Activated CD4-positive, alpha-beta T cell treated with anti-CD3 and anti-CD28 coated beads, Interleukin-2, Interleukin-4, amounts not matched to agents 100 ng/mL and 50 ng/mL, durations not matched to agents 16 hours and 8 hours (primary cell): ENCODE data around the gene EN1.

ENCODE experiments used
- DNase-seq: peaks from one replicate; pipeline ENCODE4 v3.0.0-alpha.2; 2020; ENCODE audit warnings: low spot score

Gene EN1

GRCh38 chr2:118817469-118817868 is 30.0 kb downstream of the EN1 start:
- DNase-seq: no peak

GRCh38 chr2:118816669-118817068 is 30.8 kb downstream of the EN1 start:
- no peak for DNase-seq

- no peak for DNase-seq
Observed at GRCh38 chr2:118815731-118816130, 31.7 kb downstream of the EN1 start.

GRCh38 chr2:118815314-118815713 is 32.1 kb downstream of the EN1 start:
- DNase-seq: no peak

DNA sequence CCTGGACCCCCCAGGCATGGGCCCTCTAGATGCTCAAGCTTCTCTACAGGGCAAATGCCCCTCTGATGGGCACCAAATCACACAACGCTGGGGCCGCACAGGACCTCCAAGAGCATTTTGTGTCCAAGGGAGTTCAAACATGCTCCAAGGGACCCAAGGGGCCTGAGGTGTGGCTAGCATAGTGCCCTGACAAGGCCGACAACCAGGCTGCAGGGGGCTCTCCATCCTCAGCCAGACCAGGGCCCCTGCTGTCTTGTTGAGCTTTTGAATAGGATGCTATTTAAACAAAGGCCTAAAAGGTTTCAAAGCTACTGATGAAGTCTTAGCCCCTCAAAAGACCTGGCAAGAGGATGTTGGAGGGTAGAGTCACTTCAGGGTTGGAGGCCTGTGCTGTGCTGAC is 33.1 kb downstream of the EN1 start:
- DNase-seq: no peak

GRCh38 chr2:118813601-118814339 is 33.7 kb downstream of the EN1 start:
- DNase-seq: no peak

DNA sequence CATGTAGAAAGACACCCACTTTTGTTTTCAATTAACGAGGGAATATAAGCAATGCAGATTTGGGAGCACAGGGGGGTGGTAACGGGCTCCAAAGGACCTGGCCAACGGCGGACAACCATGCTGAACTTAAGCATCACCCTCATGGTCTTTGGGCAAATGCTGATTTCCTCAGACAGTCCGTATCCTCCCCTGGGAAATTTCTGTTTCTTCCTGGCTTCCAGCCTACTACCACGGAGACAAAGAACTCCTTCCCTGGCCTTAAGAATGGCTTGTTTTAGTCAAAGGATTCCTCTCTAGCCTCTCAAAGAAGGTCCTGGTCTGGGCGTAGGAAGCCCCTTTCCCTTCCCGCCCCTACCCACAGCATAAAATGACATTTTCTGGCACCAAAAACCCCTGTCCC is 34.3 kb downstream of the EN1 start:
- DNase-seq: no peak

GRCh38 chr2:118812552-118812951 is 34.9 kb downstream of the EN1 start:
- DNase-seq: no peak

- no peak for DNase-seq
Observed at GRCh38 chr2:118811514-118812115, 35.8 kb downstream of the EN1 start.

DNA sequence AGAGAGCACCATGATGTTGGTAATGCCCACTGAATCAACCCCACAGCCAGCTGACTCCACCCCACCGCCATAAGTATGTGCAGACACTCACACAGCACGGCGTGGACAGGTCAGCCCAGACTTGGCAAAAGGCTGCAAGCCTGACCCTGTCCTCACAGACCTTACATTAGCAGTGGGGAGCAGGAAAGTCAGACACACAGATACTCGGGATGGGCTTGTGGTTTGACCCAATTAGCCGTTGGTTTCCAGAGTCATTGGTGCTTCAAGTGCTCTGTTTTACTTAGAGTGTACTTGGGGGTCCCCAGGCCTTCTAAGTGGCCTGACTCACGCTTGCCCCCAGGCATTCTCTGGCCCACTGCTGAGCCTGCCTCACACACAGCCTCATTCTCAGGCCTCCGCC is 36.7 kb downstream of the EN1 start:
- no peak for DNase-seq

GRCh38 chr2:118808429-118808809 is 39.0 kb downstream of the EN1 start:
- no peak for DNase-seq

DNA sequence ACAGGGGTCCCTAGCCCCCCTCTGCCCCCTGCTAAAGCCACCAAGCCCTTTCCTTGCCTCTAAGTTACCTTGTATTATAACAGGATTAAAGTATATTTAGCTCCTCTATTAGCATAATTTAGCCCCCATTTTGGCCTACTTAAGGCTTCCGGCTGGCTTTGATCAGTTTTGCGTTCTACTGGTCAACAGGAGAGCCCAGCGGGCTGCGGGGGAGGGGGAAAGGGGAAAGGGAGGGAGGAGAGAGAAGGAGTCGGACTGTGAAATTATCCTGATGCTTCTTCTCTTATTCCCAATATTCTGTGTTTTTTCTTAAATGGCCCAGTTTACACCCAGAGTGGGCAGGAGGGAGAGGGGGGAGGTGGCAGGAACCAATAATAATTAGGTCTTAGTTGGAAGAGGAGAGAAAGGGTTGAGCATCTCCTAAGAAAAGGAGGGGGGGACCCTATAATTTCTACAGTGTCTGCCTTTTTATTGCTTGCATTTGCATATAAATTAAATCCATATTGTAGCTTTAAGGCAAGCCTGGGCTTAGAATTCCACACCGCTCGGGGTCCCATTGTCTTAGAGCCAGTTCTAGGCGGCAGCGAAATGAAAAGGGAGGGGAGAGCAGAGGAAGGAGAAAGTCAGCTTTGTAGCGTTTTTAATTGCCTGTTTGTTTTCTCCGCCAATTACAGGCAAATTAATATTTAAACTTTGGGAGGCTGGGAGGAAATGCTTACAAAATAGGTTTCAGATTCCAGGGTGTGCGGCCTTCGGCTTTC is 39.6 kb downstream of the EN1 start:
- no peak for DNase-seq

- no peak for DNase-seq
Observed at GRCh38 chr2:118806797-118807667, 40.4 kb downstream of the EN1 start.

GRCh38 chr2:118805064-118805690 is 42.3 kb downstream of the EN1 start:
- DNase-seq: no peak

DNA sequence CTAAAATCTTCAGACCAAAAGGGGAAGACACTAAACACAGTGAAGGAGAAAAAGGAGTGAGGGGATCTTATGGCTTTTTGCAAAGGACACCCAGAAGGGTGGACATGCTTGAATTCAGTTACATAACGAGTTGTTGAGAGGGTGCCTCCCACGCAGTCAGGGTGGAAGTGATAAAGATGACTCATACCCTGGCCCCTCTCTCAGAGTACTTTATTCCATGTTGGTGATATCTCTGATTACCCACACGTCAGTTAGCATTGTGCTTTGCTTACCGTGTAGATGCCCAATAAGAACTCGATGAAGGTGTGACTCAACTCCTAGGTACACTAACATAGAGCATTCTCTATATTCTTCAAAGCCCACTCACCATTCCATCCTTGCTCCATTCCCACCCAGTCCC is 44.4 kb downstream of the EN1 start:
- no peak for DNase-seq

- DNase-seq: no peak
Observed at GRCh38 chr2:118801151-118801550, 46.3 kb downstream of the EN1 start.

GRCh38 chr2:118800736-118801135 is 46.7 kb downstream of the EN1 start:
- no peak for DNase-seq

GRCh38 chr2:118794546-118794945 is 52.9 kb downstream of the EN1 start:
- DNase-seq: no peak
